ENCODE results near the gene PSMD13.
"Not testable (repeated sequence)": the region's sequence is repeated elsewhere in the genome, so short reads cannot be mapped to it uniquely, and the experiment has no call there.

Gene PSMD13

DNA sequence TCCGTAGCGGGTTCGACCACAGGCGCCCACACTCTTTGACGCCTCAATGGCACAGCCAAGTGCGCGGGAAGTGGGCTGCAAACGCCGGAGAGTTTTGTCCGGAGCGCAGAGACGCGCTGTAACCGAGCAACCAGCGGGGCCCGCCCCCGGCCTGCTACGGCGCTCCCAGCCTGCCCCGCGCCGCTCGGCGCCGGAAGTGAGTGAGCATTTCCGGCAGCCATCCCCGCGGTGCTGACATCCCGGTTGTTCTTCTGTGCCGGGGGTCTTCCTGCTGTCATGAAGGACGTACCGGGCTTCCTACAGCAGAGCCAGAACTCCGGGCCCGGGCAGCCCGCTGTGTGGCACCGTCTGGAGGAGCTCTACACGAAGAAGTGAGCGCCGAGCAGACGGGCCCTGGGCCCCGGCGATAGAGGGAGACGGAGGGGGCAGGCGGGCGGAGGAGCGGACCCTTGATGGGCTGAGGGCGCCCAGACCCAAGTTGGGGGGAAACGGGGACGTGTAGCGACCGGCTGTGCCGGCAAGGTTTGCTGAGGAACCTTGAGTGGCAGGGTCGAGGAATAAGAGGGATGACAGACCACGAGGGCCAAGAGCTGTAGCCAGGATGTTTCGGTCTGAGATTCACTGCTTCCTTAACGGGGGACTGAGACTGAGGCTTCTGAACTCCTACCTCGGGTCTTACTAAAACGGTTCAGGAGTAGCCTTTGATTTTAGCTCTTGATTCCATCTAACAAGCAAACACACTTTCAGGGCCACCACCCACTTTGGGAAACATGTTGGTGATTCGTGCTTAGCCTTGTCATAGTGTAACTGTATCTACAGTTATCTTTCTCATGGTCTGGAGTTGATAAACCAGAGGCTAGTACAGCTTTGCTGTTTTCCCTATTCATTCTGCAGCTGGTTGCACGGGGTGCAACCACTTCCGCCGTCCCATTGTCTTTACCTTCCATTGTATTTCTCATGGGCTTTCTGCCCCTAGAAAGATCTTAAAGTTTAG is at the start of gene PSMD13:
PSMD13 (plus strand) TSS at position 203 of the 994 bp plus-strand sequence; CDS start at position 277, 74 bp downstream.
- DNase-seq (ENCODE audit: low spot score) = peak; percentile 80

DNA sequence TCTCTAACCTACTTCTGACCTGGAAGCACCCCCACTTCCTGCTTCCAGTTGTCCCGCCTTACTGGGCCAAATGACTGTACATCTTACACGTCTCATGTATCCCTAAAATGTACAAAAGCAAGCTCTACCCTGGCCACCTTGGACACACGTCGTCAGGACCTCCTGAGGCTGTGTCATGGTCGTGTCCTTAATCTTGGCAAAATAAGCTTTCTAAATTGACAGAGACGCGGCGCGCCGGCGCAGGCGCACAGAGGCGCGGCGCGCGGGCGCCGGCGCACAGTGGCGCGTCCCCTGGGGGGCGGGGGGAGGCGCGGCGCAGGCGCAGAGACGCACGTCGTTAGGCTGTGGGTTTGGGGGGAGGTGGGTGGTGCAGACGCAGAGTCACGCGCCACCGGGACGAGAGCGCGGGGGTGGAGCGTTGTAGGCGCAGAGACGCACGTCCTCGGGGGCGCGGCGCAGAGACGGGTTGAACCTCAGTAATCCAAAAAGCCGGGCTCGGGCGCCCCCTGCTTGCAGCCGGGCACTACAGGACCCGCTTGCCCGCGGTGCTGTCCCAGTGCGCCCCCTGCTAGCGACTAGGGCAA is 47.5 kb upstream of the PSMD13 start:
- not testable (repeated sequence) for DNase-seq (ENCODE audit: low spot score)

DNA sequence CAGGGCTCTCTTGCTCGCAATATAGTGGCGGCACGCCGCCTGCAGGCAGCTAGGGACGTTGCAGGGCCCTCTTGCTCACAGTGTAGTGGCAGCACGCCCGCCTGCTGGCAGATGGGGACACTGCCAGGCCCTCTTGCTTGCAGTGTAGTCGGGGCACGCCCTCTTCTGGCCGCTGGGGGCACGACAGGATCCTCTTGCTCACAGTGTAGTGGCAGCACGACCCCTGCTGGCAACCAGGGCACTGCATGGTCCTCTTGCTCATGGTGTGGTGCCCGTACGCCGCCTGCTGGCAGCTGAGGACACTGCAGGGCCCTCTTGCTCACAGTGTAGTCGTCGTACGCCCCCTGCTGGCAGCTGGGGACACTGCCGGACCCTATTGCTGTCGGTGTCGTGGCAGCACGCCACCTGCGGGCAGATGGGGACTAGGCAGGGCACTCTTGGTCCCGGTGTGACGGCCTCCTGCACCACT is 46.9 kb upstream of the PSMD13 start:
- not testable (repeated sequence) for DNase-seq (ENCODE audit: low spot score)

DNA sequence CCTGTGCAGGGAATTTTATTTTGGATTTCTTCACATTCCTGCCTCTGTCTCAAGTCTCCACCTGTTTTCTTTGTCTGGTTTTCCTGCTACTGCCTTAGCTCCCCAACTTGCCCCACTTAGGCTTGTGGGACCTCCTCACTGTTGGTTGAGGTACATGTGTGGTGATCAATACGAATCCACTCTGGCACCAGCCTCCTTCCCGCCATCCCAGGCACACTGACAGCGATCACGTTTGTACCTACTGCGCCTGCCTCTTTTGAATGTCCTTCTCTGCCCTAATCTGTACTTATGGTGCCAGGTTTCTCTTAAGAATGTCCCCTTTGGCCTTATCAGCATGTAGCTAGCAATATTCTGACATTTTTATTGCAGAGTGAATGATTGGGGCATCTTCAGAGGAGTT is 46.2 kb upstream of the PSMD13 start:
- not testable (repeated sequence) for DNase-seq (ENCODE audit: low spot score)

DNA sequence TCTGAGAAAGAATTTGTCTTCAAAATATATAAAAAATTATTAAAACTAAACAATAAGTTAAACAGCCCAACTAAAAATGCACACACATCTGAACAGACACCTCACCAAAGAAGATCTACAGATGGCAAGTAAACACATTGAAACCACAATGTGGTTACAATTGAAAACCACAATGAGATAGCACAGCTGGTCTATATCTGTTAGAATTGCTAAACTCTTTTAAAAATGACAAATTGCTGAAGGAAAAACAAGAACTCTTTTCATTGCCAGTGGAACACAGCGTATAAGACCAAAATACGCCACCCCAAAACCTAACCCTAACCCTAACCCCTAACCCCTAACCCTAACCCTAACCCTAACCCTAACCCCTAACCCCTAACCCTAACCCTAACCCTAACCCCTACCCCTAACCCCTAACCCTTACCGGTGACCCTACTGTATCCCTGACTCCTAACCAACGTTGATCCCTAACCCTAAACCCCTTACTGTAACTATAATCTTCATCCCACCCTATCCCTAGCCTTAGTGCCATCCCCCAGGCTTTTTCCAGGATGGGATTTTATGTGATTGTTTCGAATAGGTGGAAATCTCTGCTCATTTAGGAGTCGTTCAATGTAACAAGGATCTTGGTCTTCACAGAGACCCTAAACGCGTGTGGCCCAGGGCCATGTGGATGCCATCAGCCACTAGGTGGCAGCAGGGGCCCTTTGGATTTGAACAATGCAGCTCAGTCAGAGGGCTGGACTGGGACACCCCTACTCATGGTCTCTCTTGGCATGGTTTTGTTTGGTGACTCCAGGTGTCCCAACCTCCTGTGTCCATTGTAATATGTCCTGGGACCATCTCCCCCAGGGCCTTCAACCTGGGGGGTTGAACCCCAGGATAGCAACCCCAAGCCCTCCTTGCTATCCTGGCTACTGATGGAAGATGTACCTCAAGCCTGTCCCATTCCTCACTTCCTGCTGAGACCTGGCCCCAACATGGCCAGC is 45.0 kb upstream of the PSMD13 start:
- DNase-seq (ENCODE audit: low spot score) = peak; percentile 33

DNA sequence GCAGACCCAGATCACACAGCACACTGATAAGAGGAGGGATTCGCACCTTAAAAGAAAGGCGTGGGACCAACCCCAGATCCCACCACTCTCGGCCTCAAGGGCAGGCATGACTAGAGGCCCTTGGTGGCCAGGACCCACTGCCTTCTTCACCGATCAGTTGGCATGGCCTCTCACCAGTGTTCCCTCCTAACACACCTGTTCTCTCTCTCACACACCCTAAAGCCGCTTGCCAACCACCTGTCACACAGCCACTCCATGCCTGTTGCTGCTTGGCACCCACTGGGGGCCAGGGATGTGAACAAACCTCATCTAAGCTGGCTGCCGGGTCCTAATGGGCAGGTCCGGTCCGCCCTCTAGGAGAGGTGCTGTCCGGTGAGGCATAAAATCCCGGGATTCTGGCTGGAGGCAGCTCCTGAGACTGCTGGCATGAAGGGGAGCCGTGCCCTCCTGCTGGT is 44.1 kb upstream of the PSMD13 start, which contains the start of gene SCGB1C1:
SCGB1C1 (plus strand) TSS at position 405 of the 455 bp plus-strand sequence; CDS start at position 427, 22 bp downstream.
- not testable (repeated sequence) for DNase-seq (ENCODE audit: low spot score)

DNA sequence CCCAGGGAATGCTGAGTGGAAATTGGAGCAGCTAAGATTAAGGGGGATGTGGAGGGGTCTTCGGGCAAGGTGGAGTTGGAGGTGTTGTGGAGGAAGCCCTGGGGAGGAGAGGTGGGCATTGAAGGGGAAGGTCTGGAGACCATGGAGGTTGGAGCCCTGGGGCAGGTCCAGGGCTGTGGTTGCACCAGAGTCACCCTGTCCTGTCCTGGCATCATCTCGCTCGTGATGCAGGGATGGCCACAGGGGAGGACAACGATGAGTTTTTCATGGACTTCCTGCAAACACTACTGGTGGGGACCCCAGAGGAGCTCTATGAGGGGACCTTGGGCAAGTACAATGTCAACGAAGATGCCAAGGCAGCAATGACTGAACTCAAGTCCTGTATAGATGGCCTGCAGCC is 43.3 kb upstream of the PSMD13 start:
- not testable (repeated sequence) for DNase-seq (ENCODE audit: low spot score)

DNA sequence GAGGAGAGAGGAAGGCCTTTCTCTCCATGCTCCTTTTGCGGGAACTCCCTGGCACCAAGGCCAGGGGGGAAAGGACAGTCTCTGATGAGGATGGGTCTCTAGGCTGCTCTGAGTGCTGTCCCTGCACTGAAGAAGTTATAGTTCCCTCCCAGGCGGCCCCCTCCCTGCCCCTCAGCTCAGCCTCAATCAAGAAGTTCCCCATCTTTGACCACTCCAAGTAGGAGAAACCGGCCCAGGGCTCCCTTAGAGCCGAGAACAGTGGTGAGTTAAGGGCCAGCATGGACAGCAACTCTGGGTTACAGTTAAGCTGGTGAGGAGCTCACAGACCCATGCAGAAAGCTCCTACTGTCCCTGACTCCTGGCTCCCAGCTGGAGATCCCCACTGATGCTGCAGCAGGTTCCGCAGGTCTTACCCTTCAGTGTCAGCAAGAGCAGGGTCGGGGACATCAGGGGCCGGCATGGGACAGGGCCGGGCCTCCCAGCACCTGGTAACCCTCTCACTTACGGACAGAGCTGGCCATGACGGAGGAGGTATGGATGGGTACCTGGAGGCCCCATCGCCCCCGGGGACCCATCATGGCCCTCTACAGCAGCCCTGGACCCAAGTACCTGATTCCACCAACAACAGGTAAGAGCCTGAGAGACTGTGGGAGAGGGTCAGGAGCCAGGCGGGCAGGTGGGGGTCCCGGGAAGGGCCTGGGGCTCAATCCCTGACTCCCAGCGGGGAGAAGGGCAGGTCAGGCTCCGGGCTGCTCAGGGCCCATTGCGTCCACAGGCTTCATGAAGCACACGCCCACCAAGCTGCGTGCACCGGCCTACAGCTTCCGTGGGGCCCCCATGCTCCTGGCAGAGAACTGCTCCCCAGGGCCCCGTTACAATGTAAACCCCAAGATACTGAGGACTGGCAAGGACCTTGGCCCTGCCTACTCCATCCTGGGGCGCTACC is 39.7 kb upstream of the PSMD13 start:
- DNase-seq (ENCODE audit: low spot score) = no peak

DNA sequence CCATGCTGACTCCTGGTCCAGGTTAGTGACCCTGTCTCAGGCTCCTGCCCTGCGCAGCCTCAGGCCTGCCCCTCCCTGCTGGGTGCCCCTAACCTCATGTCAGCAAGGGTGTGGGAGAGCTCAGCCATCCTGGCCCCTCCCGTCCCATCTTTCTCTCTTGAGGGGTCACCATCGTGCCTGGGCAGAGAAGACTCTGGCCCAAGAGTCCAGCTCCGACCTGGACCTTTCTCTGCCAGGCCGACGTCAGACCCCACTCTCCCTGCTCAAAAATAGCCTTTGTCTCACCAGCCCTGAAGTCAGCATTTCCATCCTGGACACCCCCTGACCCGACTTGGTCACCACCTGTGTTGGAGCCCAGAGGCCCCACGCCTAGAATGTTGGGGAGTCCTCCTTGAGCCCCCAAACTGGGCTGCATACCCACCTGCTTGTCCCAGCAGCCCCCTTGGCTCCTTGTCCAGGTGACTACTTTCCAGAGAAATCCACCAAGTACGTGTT is 39.0 kb upstream of the PSMD13 start:
- no peak for DNase-seq (ENCODE audit: low spot score)

DNA sequence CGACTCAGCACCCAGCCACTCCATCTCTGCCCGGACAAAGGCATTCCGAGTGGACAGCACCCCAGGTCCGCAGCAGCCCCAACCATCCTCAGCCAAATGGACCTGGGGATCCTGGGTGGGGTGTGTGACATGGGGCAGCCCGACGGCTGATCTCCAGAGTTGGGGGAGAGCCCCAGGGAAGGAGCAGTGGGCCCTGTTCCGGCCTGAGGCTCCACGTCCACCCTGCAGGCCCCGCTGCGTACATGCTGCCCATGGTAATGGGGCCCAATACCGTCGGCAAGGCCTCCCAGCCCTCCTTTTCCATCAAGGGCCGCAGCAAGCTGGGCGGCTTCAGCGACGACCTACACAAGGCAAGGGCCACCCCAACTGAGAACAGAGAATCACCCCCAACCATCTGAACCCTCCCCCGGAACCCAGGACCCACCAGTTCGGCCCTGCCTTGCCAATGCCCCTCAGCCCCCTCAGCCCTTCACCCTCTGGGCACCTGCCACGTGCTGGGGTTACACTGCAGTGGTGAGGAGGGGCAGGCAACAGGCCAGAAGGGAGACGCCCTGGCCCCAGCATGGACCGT is 38.5 kb upstream of the PSMD13 start:
- DNase-seq (ENCODE audit: low spot score) = no peak

DNA sequence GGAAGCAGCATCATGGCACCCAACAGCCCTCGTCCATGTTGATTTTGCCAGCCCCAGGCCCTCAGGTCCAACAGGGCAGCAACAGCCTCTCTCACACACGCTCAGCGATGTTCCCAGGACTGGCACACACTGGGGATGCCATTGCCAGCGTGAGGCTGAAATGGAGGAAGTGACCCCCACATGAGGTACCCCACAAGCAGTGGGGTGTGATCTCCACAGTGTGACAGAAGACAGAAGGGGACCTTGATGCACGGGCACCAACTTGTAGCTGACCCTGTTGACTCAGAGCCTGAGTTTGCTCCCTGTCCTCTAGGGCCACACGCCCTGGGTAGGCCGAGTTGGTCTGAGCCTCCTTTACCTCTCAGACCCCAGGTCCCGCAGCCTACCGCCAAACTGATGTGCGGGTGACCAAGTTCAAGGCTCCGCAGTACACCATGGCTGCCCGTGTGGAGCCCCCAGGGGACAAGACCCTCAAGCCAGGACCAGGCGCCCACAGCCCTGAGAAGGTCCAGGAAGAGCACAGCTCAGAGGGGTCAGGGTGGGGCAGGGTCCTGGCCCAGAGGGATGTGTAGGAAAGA is 37.7 kb upstream of the PSMD13 start:
- no peak for DNase-seq (ENCODE audit: low spot score)

DNA sequence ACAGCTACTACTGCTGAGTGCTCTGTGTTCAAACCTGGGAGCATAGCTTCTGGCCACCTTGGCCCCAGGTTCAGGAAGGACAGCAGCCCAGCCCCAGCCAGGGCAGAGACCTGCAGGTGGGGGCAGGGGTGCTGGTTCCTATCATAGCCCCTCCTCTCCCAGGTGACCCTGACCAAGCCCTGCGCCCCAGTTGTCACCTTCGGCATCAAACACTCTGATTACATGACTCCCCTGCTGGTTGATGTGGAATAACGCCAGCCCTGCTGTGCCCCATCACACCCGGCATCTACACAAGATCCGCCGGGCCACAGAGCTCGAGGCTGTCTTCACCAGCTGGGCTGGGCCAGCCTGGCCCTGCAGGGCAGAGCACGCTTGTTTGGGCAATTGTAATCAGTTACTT is 37.0 kb upstream of the PSMD13 start:
- no peak for DNase-seq (ENCODE audit: low spot score)

DNA sequence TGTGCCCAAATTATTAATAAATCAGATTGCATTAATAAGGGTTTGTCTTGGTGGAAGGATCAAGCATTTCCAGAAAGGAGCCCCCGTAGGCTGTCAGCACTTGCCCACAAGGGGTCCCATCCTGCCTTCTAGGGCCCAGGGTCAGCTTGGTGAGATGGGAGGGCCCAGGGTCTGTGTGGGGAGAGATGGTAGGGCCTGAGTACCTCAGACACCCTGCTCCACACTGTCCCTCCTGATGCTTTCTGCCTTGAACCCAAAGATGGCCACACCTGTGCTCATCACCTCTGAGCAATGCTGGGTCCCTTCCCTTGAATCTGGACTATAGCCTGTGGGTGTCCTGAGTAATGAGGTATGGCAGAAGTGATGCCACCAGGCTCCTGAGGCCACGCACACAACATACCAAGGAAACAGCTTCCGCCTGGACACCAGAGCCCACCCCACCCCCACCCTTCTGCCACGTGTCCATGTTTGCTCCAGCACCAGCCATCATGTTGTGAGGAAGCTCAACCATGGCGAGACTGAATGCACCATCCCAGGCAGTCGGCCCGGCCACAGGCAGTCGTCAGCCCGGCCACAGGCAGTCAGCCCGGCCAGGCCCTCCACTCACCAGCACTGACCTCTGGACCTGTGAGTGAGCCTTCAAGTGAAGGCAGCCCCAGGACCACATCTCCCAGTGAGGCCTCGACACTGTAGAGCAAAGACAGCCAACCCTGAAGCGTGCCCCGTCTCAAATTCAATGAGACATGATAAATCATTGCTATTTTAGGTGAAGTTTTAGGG is 36.4 kb upstream of the PSMD13 start:
- DNase-seq (ENCODE audit: low spot score) = no peak

DNA sequence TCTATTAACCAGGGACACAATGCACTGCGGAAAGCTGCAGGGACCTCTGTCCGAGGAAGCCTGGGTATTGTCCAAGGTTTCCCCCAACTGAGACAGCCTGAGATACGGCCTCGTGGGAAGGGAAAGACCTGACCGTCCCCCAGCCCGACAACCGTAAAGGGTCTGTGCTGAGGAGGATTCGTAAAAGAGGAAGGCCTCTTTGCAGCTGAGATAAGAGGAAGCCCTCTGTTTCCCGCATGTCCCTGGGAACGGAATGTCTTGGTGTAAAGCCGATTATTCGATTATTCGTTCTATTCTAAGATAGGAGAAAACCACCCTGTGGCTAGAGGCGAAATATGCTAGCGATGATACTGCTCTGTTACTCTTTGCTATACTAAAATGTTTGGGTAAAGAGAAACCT is 34.8 kb upstream of the PSMD13 start:
- no peak for DNase-seq (ENCODE audit: low spot score)

DNA sequence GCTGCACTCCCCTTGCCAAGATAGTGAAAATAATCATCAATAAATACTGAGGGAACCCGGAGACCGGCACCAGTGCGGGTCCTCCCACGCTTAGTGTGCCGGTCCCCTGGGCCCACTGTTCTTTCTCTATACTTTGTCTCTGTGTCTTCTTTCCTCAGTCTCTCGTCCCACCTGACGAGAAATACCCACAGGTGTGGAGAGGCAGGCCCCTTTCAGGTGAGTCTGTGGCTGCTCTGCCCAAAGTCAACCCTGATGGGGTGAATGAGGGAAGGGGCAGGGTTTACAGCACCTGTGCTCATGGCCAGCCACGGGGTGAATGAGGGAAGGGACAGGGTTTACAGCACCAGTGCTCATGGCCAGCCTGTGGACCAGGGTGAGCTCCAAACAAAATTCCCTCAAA is 34.3 kb upstream of the PSMD13 start:
- no peak for DNase-seq (ENCODE audit: low spot score)

DNA sequence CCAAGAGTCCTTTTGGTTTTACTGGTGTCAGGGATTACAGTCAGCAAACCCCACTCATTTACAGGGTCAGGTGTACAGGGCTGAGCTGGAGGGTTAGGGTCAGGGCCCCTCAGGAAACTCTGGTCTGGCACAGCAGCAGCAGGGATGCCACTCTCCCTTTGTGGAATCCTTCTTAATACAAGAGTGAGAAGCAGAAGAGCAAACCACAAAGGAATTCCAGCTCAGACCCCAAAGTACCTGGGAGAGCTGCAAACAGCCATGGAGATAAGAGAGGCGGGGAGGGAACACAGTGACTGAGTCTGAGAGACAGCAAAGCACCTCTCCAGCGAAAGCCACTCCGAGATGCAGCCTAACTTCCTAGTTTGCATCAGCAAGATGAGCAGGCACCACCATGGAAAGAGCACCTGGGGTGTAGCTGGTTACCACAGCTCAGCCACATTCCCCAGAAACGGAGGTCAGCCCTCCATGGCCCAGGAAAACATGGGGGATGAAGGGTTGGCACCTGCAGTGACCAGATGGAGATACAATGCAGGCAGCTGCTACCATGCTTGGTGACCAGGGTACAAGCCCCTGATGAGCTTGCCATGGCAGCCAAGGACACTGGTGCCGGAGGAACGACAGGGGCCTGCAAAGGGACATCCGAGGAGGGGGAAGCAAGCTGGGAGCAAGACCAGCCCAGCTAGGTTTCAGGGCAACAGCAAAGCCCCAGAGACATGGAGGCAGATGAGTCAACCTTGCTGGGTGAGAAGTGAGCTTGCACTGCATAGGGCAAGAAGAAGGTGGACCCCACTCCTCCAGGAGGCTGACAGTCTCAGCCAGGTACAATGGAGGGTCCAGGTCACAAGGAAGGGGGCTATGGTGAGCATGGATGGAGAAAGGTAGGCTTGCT is 33.5 kb upstream of the PSMD13 start:
- no peak for DNase-seq (ENCODE audit: low spot score)

DNA sequence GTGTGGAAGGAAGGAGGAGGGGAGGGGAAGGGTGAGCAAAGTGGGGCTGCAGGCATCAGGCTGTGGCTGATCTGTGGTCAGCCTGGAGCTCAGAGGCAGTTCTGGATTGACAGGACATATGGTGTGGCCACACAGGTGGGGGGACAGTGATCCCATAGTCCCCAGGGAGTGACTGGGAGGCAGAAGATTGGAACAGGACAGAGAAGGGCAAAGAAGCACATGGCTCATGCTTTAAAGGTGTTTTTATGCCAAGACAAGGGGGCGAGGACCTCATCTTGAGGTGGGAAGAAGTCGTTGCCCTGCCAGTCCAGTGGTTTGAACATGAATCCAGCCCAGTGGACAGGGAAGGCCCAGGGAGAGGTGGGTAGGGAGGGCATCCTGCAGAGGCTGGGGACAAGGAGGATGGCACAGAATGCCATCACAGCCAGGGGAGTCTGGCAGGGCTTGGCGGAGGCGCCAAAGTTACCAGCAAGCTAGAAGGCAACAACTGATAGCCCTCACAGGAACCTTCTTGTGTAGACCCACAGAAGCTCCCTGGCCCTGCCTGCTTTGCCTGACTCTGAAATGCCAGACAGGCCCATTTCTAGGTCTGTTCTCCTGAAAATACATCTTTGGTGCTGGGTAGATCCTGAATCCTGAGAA is 32.7 kb upstream of the PSMD13 start:
- DNase-seq (ENCODE audit: low spot score) = no peak
